GM23338 (cell line): Measurements from ENCODE around the gene G6PD. TPM values are rescaled to one million over a fixed set of nuclear protein-coding genes. Genes with fewer than 3 reads are reported as not detected.

Experiments
- ATAC-seq: fragments of 200-7000 bp; cut with Tn5 transposase; 3 replicates; pipeline ENCODE4 v1.9.1; 2020
- DNase-seq: peaks from one replicate; pipeline ENCODE4 v3.0.0-alpha.2; 2015; ENCODE audit warnings: low spot score
- H2AFZ ChIP-seq: fragments of 200-600 bp; sonication (generic); 2 replicates; pipeline ENCODE4 v1.8.0; 2016; ENCODE audit warnings: antibody characterized with exemption, mild to moderate bottlenecking, moderate library complexity
- H3F3A ChIP-seq: fragments of 200-600 bp; sonication (generic); replicated peaks from 2 replicates; pipeline ENCODE4 v1.8.0; 2017; ENCODE audit warnings: antibody characterized with exemption, mixed run types, low read depth
- H3K27ac ChIP-seq: fragments of 200-600 bp; sonication (generic); 2 replicates; pipeline ENCODE4 v1.6.1; 2016; ENCODE audit warnings: low read depth
- H3K27me3 ChIP-seq: fragments of 200-600 bp; sonication (generic); 2 replicates; pipeline ENCODE4 v1.8.0; 2016; ENCODE audit warnings: mild to moderate bottlenecking, mixed run types, moderate library complexity; ENCODE audit not compliant: insufficient read depth
- H3K36me3 ChIP-seq: fragments of 200-600 bp; sonication (generic); 2 replicates; pipeline ENCODE4 v1.8.0; 2016; ENCODE audit warnings: mild to moderate bottlenecking; ENCODE audit not compliant: insufficient read depth
- H3K4me1 ChIP-seq: fragments of 200-600 bp; sonication (generic); 2 replicates; pipeline ENCODE4 v1.8.0; 2016; ENCODE audit warnings: mild to moderate bottlenecking, moderate library complexity; ENCODE audit not compliant: insufficient read depth
- H3K4me2 ChIP-seq: fragments of 200-600 bp; sonication (generic); 2 replicates; pipeline ENCODE4 v1.7.1; 2017; ENCODE audit warnings: mixed run types
- H3K4me3 ChIP-seq: fragments of 200-600 bp; sonication (generic); 2 replicates; pipeline ENCODE4 v1.6.1; 2016; ENCODE audit warnings: mixed run types
- H3K79me2 ChIP-seq: fragments of 200-600 bp; sonication (generic); replicated peaks from 2 replicates; pipeline ENCODE4 v1.8.0; 2017; ENCODE audit warnings: mild to moderate bottlenecking; ENCODE audit not compliant: insufficient read depth
- H3K9me2 ChIP-seq: fragments of 200-600 bp; sonication (generic); 2 replicates; pipeline ENCODE4 v1.8.0; 2017; ENCODE audit not compliant: insufficient read depth
- H4K20me1 ChIP-seq: fragments of 200-600 bp; sonication (generic); replicated peaks from 2 replicates; pipeline ENCODE4 v1.8.0; 2017; ENCODE audit warnings: mild to moderate bottlenecking; ENCODE audit not compliant: insufficient read depth
- H3K27ac Mint-ChIP-seq: 2 replicates; pipeline ENCODE4 v1.8.0; 2020; ENCODE audit warnings: inconsistent platforms, mild to moderate bottlenecking, moderate library complexity, mixed read lengths
- H3K27me3 Mint-ChIP-seq: 3 replicates; pipeline ENCODE4 v1.8.0; 2022; ENCODE audit warnings: low read depth, mild to moderate bottlenecking, moderate library complexity, mixed read lengths, inconsistent platforms; ENCODE audit not compliant: insufficient read depth, poor library complexity
- H3K36me3 Mint-ChIP-seq: 3 replicates; pipeline ENCODE4 v1.8.0; 2021; ENCODE audit warnings: low read depth, mild to moderate bottlenecking, inconsistent platforms, moderate library complexity, mixed read lengths
- H3K4me1 Mint-ChIP-seq: 3 replicates; pipeline ENCODE4 v1.8.0; 2020; ENCODE audit warnings: mild to moderate bottlenecking, inconsistent platforms, mixed read lengths
- H3K4me3 Mint-ChIP-seq: 3 replicates; pipeline ENCODE4 v1.8.0; 2021; ENCODE audit warnings: moderate library complexity, mild to moderate bottlenecking, inconsistent platforms, mixed read lengths
- H3K9me3 Mint-ChIP-seq: 3 replicates; pipeline ENCODE4 v1.8.0; 2020; ENCODE audit warnings: moderate library complexity, mild to moderate bottlenecking, inconsistent platforms, mixed read lengths
- EZH2 ChIP-seq: fragments of 200-600 bp; sonication (generic); IDR thresholded peaks from one replicate; pipeline ENCODE4 v1.8.0; 2017; ENCODE audit warnings: antibody characterized with exemption, mild to moderate bottlenecking, low read depth; ENCODE audit not compliant: unreplicated experiment
- NANOG ChIP-seq: IDR thresholded peaks from 2 replicates; pipeline ENCODE4 v1.6.1; 2016; ENCODE audit warnings: antibody characterized with exemption, borderline replicate concordance
- POLR2AphosphoS5 ChIP-seq: IDR thresholded peaks from 2 replicates; pipeline ENCODE4 v1.6.1; 2016; ENCODE audit warnings: antibody characterized with exemption, low read depth
- ZNF114 ChIP-seq: fragments of 250-450 bp; sonication (Bioruptor Pico); IDR thresholded peaks from 2 replicates; pipeline ENCODE4 v1.5.0; 2020; ENCODE audit warnings: mild to moderate bottlenecking, moderate library complexity
- ZNF331 ChIP-seq: fragments of 250-450 bp; sonication (Bioruptor Pico); IDR thresholded peaks from 2 replicates; pipeline ENCODE4 v1.5.0; 2020; ENCODE audit warnings: low read depth, mild to moderate bottlenecking, moderate library complexity
- polyA plus RNA-seq: library from polyadenylated mRNA; unstranded; fragments of >200 nt; fragmentation: Nextera tagmentation; extraction: Ambion mirVana; gene quantifications from 2 replicates; pipeline ENCODE4 v1.2.1, GENCODE V29; 2016
- total RNA-seq: library from RNA; depleted of rRNA; stranded (reverse); fragments of >200 nt; shearing (Covaris generic); gene quantifications from 2 replicates; pipeline ENCODE4 v1.2.3, GENCODE V29; 2014
- TF ChIP-seq, protein P1 (sequence below): IDR thresholded peaks from one replicate; pipeline ENCODE4 v1.6.1; 2018; ENCODE audit warnings: antibody characterized with exemption; ENCODE audit not compliant: unreplicated experiment
- TF ChIP-seq, protein P2 (sequence below): IDR thresholded peaks from 2 replicates; pipeline ENCODE4 v1.6.1; 2016; ENCODE audit warnings: antibody characterized with exemption

G6PD gene
- total and polyA plus RNA-seq, 2 experiments from 2014 or later = 14.4 to 66.7 TPM

DNA sequence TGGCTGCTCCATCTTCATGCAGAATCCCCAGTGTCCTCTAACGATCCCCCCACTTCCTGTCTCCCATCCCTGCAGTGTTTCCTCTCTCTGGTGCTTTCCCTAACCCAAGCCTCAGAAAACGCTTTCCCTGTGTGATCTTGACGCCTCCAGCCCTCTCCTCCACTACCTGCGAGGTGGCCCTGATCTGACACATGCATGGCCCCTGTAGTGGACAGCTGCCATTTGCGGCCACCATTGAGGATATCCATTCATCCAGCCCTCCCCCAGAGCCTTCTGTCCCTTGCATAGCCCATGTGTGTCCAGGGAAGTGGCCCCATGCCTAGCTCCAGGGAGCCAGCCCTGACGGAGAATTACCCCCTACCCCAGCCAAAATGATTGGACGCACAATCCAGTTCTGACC is 63.3 kb downstream of the G6PD start:
- Mint-ChIP-seq H3K27me3 (peaks cover 12% of the 10 kb centered on the region), H3K9me3 (no peaks in the 10 kb centered on the region), H3K4me3 (no peak overlapping the region), H3K36me3 (peaks cover 5% of the 10 kb centered on the region; the same call in 2 of the 3 replicates), H3K27ac (no peak overlapping the region), H3K4me1 (peaks cover 10% of the 10 kb centered on the region; the same call in 2 of the 3 replicates)
- H2AFZ ChIP-seq = no peak overlapping the region
- H3K4me2 ChIP-seq = no peak overlapping the region
- H3K36me3 ChIP-seq = no peaks in the 10 kb centered on the region
- no peaks in the 10 kb centered on the region for H3K4me1 ChIP-seq
- no peaks in the 10 kb centered on the region for H3K79me2 ChIP-seq
- H4K20me1 ChIP-seq = no peaks in the 10 kb centered on the region; the same call in 1 of the 2 replicates
- DNase-seq = no peak
- H3K9me2 ChIP-seq = no peaks in the 10 kb centered on the region
- no peaks in the 10 kb centered on the region for H3K27me3 ChIP-seq
- TF ChIP-seq, protein P1, sequence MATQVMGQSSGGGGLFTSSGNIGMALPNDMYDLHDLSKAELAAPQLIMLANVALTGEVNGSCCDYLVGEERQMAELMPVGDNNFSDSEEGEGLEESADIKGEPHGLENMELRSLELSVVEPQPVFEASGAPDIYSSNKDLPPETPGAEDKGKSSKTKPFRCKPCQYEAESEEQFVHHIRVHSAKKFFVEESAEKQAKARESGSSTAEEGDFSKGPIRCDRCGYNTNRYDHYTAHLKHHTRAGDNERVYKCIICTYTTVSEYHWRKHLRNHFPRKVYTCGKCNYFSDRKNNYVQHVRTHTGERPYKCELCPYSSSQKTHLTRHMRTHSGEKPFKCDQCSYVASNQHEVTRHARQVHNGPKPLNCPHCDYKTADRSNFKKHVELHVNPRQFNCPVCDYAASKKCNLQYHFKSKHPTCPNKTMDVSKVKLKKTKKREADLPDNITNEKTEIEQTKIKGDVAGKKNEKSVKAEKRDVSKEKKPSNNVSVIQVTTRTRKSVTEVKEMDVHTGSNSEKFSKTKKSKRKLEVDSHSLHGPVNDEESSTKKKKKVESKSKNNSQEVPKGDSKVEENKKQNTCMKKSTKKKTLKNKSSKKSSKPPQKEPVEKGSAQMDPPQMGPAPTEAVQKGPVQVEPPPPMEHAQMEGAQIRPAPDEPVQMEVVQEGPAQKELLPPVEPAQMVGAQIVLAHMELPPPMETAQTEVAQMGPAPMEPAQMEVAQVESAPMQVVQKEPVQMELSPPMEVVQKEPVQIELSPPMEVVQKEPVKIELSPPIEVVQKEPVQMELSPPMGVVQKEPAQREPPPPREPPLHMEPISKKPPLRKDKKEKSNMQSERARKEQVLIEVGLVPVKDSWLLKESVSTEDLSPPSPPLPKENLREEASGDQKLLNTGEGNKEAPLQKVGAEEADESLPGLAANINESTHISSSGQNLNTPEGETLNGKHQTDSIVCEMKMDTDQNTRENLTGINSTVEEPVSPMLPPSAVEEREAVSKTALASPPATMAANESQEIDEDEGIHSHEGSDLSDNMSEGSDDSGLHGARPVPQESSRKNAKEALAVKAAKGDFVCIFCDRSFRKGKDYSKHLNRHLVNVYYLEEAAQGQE = no peak
- TF ChIP-seq POLR2AphosphoS5 (no peak), ZNF331 (CRISPR knock-in tag) (no peak), NANOG (no peak), EZH2 (no peak)
- no peak overlapping the region for H3K4me3 ChIP-seq
- H3K27ac ChIP-seq = no peak overlapping the region
- no peak for ATAC-seq
- H3F3A ChIP-seq = no peaks in the 10 kb centered on the region

DNA sequence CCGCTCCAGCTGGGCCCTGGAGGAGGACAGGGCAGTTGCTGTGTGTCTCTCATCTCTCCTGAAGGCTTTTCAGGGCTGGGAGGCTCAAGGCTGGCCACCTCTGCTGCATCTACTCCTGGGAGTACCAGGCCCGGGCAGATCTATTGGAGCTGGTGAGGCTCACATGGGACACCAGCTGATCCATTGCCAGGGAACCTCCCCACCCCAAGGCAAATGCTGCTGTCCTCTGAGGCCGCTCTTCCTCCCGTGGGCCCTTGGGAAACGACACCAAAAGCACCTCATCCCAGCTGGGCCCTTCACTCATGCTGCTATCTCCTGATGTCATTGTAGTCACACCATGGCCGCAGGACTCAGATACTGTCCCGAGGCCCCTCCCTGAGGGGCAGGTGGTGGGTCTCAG is 63.9 kb downstream of the G6PD start:
- Histone ChIP-seq H3K36me3 (no peaks in the 10 kb centered on the region), H3K27ac (no peak overlapping the region), H3K4me2 (no peak overlapping the region), H4K20me1 (no peaks in the 10 kb centered on the region; the same call in 1 of the 2 replicates), H3K79me2 (no peaks in the 10 kb centered on the region), H3K4me3 (no peak overlapping the region), H3K9me2 (no peaks in the 10 kb centered on the region), H3K4me1 (no peaks in the 10 kb centered on the region), H2AFZ (no peak overlapping the region), H3F3A (no peaks in the 10 kb centered on the region), H3K27me3 (no peaks in the 10 kb centered on the region)
- peaks cover 10% of the 10 kb centered on the region; the same call in 2 of the 3 replicates for H3K4me1 Mint-ChIP-seq
- no peak overlapping the region for H3K27ac Mint-ChIP-seq
- H3K9me3 Mint-ChIP-seq = no peaks in the 10 kb centered on the region
- H3K36me3 Mint-ChIP-seq = peaks cover 5% of the 10 kb centered on the region; the same call in 2 of the 3 replicates
- no peak for ATAC-seq
- no peak for DNase-seq
- H3K4me3 Mint-ChIP-seq = no peak overlapping the region
- TF ChIP-seq EZH2 (no peak), ZNF114 (CRISPR knock-in tag) (no peak), POLR2AphosphoS5 (no peak)
- TF ChIP-seq, protein P2, sequence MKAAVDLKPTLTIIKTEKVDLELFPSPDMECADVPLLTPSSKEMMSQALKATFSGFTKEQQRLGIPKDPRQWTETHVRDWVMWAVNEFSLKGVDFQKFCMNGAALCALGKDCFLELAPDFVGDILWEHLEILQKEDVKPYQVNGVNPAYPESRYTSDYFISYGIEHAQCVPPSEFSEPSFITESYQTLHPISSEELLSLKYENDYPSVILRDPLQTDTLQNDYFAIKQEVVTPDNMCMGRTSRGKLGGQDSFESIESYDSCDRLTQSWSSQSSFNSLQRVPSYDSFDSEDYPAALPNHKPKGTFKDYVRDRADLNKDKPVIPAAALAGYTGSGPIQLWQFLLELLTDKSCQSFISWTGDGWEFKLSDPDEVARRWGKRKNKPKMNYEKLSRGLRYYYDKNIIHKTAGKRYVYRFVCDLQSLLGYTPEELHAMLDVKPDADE = no peak
- H3K27me3 Mint-ChIP-seq = peaks cover 9% of the 10 kb centered on the region
